Keratinocyte (primary cell): ENCODE data around the gene EML5. TPM values are rescaled to one million over a fixed set of nuclear protein-coding genes. Genes with fewer than 3 reads are reported as not detected.

Experiments
- DNase-seq: peaks from one replicate; pipeline ENCODE4 v3.0.0-alpha.2; 2011; ENCODE audit warnings: low read depth, missing footprints, low spot score
- FAIRE-seq: peaks from 2 replicates; lab custom pipeline; 2011; peaks lifted over from hg19 to GRCh38; lab: Jason Lieb, UNC
- H2AFZ ChIP-seq: 2 replicates; pipeline ENCODE4 v1.6.0; 2012; ENCODE audit warnings: low read length, control low read depth, inconsistent platforms; ENCODE audit not compliant: control insufficient read depth
- H3K27ac ChIP-seq: 2 replicates; pipeline ENCODE4 v1.5.1; 2011; ENCODE audit warnings: low read length; ENCODE audit not compliant: control insufficient read depth, insufficient read depth
- H3K27me3 ChIP-seq: 3 replicates; pipeline ENCODE4 v1.6.0; 2011; ENCODE audit warnings: low read length; ENCODE audit not compliant: control insufficient read depth, insufficient read depth; ENCODE audit errors: extremely low read depth
- H3K36me3 ChIP-seq, 2 experiments: 2 replicates in 1 of 2; 3 replicates in 1 of 2; pipeline ENCODE4 v1.5.1; 2011; ENCODE audit warnings: low read length in 2 of 2, mild to moderate bottlenecking in 1 of 2; ENCODE audit not compliant: control insufficient read depth in 2 of 2, insufficient read depth in 2 of 2; ENCODE audit errors: extremely low read depth in 1 of 2
- H3K4me1 ChIP-seq: 3 replicates; pipeline ENCODE4 v1.5.1; 2011; ENCODE audit warnings: low read length; ENCODE audit not compliant: control insufficient read depth, insufficient read depth; ENCODE audit errors: extremely low read depth
- H3K4me2 ChIP-seq: 3 replicates; pipeline ENCODE4 v1.6.0; 2011; ENCODE audit warnings: low read depth, low read length; ENCODE audit not compliant: control insufficient read depth, insufficient read depth; ENCODE audit errors: extremely low read depth
- H3K4me3 ChIP-seq, 3 experiments: fragments of 200-600 bp in 1 of 3; sonication (generic) in 1 of 3; 2 replicates in 2 of 3; 3 replicates in 1 of 3; pipeline ENCODE4 v1.5.1; 2011 to 2016; ENCODE audit warnings: low read length in 3 of 3, mild to moderate bottlenecking in 3 of 3, control low read depth in 2 of 3, inconsistent platforms in 1 of 3, low read depth in 1 of 3, mixed read lengths in 1 of 3, mixed run types in 1 of 3, moderate library complexity in 1 of 3; ENCODE audit not compliant: control insufficient read depth in 2 of 3, insufficient read depth in 2 of 3; ENCODE audit errors: extremely low read depth in 1 of 3
- H3K79me2 ChIP-seq: 2 replicates; pipeline ENCODE4 v1.6.0; 2012; ENCODE audit warnings: low read length; ENCODE audit not compliant: control insufficient read depth, insufficient read depth
- H3K9ac ChIP-seq: 3 replicates; pipeline ENCODE4 v1.6.0; 2011; ENCODE audit warnings: low read length; ENCODE audit not compliant: control insufficient read depth, insufficient read depth; ENCODE audit errors: extremely low read depth
- H3K9me1 ChIP-seq: 3 replicates; pipeline ENCODE4 v1.6.0; 2011; ENCODE audit warnings: low read length; ENCODE audit not compliant: control insufficient read depth, insufficient read depth; ENCODE audit errors: extremely low read depth
- H3K9me3 ChIP-seq: 2 replicates; pipeline ENCODE4 v1.5.1; 2012; ENCODE audit warnings: low read depth, low read length; ENCODE audit not compliant: control insufficient read depth
- H4K20me1 ChIP-seq: 3 replicates; pipeline ENCODE4 v1.6.0; 2011; ENCODE audit warnings: low read length; ENCODE audit not compliant: control insufficient read depth, insufficient read depth; ENCODE audit errors: extremely low read depth
- EZH2 ChIP-seq: IDR thresholded peaks from one replicate; pipeline ENCODE4 v1.6.1; 2012; ENCODE audit warnings: inconsistent platforms, mild to moderate bottlenecking, low read length, moderate library complexity
- dilution Hi-C: fragments of 300-500 bp; cut with MboI; formaldehyde crosslinking; loops from one replicate; pipeline ENCODE4 v1.7.0; 2020; ENCODE audit warnings: low sequenced_read_pairs; ENCODE audit not compliant: extremely low pct_ligation_motif_present
- polyA plus RNA-seq, 5 experiments: library from polyadenylated mRNA; depleted of rRNA in 3 of 5; stranded (reverse) in 3 of 5; stranded (forward) in 1 of 5; unstranded in 1 of 5; fragments of >200 nt; gene quantifications; 1 replicate in 1 of 5; 2 replicates in 3 of 5; 3 replicates in 1 of 5; pipeline versions ENCODE4 v1.2.1 to v1.2.3, GENCODE V29; 2011 to 2012; ENCODE audit warnings: missing spikeins in 2 of 5, low read depth in 1 of 5, low replicate concordance in 1 of 5
- TF ChIP-seq, protein P1 (sequence below), 3 experiments: IDR thresholded peaks in 1 of 3; conservative IDR thresholded peaks in 1 of 3; optimal IDR thresholded peaks in 1 of 3; 2 replicates in 2 of 3; 3 replicates in 1 of 3; pipeline versions ENCODE3 to v1.5.1; 2011; ENCODE audit warnings: low read length in 3 of 3, mild to moderate bottlenecking in 3 of 3, moderate library complexity in 2 of 3, control low read depth in 1 of 3, inconsistent platforms in 1 of 3; ENCODE audit not compliant: insufficient read depth in 2 of 3; ENCODE audit errors: extremely low read depth in 1 of 3

Gene EML5
- polyA plus RNA-seq, 1 donor (not counting 4 experiments of a cell fraction or from before 2014, with no cell fraction given): 1.4 TPM

GRCh38 chr14:88682495-88683114 lies 110.1 kb downstream of the EML5 start:
- dilution Hi-C loops: no loop called here
- Histone ChIP-seq H3K79me2 (no peaks in the 10 kb centered on the region), H2AFZ (no peak overlapping the region), H3K27ac (no peak overlapping the region), H3K4me1 (no peaks in the 10 kb centered on the region), H3K36me3 (no peaks in the 10 kb centered on the region), H3K9me1 (no peaks in the 10 kb centered on the region), H3K4me2 (no peak overlapping the region), H3K9me3 (no peaks in the 10 kb centered on the region), H3K27me3 (no peaks in the 10 kb centered on the region), H3K9ac (no peak overlapping the region), H3K4me3 (no peak overlapping the region), H4K20me1 (no peaks in the 10 kb centered on the region)
- no peak for TF ChIP-seq EZH2
- TF ChIP-seq, protein P1, sequence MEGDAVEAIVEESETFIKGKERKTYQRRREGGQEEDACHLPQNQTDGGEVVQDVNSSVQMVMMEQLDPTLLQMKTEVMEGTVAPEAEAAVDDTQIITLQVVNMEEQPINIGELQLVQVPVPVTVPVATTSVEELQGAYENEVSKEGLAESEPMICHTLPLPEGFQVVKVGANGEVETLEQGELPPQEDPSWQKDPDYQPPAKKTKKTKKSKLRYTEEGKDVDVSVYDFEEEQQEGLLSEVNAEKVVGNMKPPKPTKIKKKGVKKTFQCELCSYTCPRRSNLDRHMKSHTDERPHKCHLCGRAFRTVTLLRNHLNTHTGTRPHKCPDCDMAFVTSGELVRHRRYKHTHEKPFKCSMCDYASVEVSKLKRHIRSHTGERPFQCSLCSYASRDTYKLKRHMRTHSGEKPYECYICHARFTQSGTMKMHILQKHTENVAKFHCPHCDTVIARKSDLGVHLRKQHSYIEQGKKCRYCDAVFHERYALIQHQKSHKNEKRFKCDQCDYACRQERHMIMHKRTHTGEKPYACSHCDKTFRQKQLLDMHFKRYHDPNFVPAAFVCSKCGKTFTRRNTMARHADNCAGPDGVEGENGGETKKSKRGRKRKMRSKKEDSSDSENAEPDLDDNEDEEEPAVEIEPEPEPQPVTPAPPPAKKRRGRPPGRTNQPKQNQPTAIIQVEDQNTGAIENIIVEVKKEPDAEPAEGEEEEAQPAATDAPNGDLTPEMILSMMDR (optimal IDR thresholded peaks at IDR 0.05 in 1 of 3, IDR thresholded peaks at IDR 0.05 in 1 of 3, conservative IDR thresholded peaks at IDR 0.05 in 1 of 3; ENCODE audit: extremely low read depth in 1 of 3, insufficient read depth in 2 of 3, low read length in 3 of 3): no peak
- DNase-seq (no peak), FAIRE-seq (no peak)

GRCh38 chr14:88681755-88682494 lies 110.8 kb downstream of the EML5 start:
- Histone ChIP-seq H2AFZ (no peak overlapping the region), H3K36me3 (no peaks in the 10 kb centered on the region)
- dilution Hi-C loops: no loop called here

More at GRCh38 chr14:88681755-88682494, 110.8 kb downstream of the EML5 start:
- DNase-seq: no peak
- Histone ChIP-seq H4K20me1 (no peaks in the 10 kb centered on the region), H3K9me3 (no peaks in the 10 kb centered on the region), H3K27ac (no peak overlapping the region), H3K9me1 (no peaks in the 10 kb centered on the region), H3K9ac (no peak overlapping the region), H3K4me3 (no peak overlapping the region), H3K4me2 (no peak overlapping the region), H3K4me1 (no peaks in the 10 kb centered on the region), H3K27me3 (no peaks in the 10 kb centered on the region), H3K79me2 (no peaks in the 10 kb centered on the region)
- FAIRE-seq: no peak
- no peak for TF ChIP-seq EZH2
- TF ChIP-seq, protein P1 (optimal IDR thresholded peaks at IDR 0.05 in 1 of 3, IDR thresholded peaks at IDR 0.05 in 1 of 3, conservative IDR thresholded peaks at IDR 0.05 in 1 of 3; ENCODE audit: extremely low read depth in 1 of 3, insufficient read depth in 2 of 3, low read length in 3 of 3): no peak
